ENCODE measurements around the gene TRIM67.

GRCh38 chr1:231159202-231159962 lies 2.5 kb upstream of the TRIM67 start:
- no peak for TF ChIP-seq USF2 (IDR thresholded peaks at IDR 0.05; ENCODE audit: low read depth, low read length)
- TF ChIP-seq CTCF (conservative IDR thresholded peaks at IDR 0.05; ENCODE audit: low read depth, low read length) = no peak
- TF ChIP-seq POLR2A (IDR thresholded peaks at IDR 0.05; ENCODE audit: low read depth, low read length) = no peak
- no peak for TF ChIP-seq BHLHE40 (IDR thresholded peaks at IDR 0.05; ENCODE audit: low read depth, low read length)
- TF ChIP-seq MAZ (IDR thresholded peaks at IDR 0.05; ENCODE audit: borderline replicate concordance, low read depth, low read length) = no peak
- no peak for TF ChIP-seq RFX5 (IDR thresholded peaks at IDR 0.05; ENCODE audit: low read depth, low read length)
- no peak for TF ChIP-seq RAD21 (IDR thresholded peaks at IDR 0.05; ENCODE audit: low read length)
- TF ChIP-seq RCOR1 (IDR thresholded peaks at IDR 0.05; ENCODE audit: insufficient replicate concordance, low read length) = no peak
- TF ChIP-seq SMC3 (IDR thresholded peaks at IDR 0.05; ENCODE audit: low read depth, low read length) = no peak
- no peak for TF ChIP-seq MXI1 (IDR thresholded peaks at IDR 0.05; ENCODE audit: borderline replicate concordance, low read depth, low read length)

Data from IMR-90 (cell line).